ENCODE data around the gene TBX1.

Gene TBX1

GRCh38 chr22:19779011-19779421, 18.4 kb downstream of the TBX1 start:
- TF ChIP-seq CTCF (IDR thresholded peaks at IDR 0.05; ENCODE audit: low read depth, low read length) (no peak), MYC (IDR thresholded peaks at IDR 0.05; ENCODE audit: low read depth, low read length) (no peak), MAX (IDR thresholded peaks at IDR 0.05; ENCODE audit: low read depth, low read length) (no peak), POLR2A (IDR thresholded peaks at IDR 0.05; ENCODE audit: extremely low read depth, insufficient read length) (no peak)
- no peak overlapping the region for H3K4me3 ChIP-seq (ENCODE audit: low read depth, low read length)
- no peak for DNase-seq (ENCODE audit: low read depth)

- H3K4me3 ChIP-seq (ENCODE audit: low read depth, low read length) = no peak overlapping the region
- DNase-seq (ENCODE audit: low read depth) = no peak
- TF ChIP-seq MYC (IDR thresholded peaks at IDR 0.05; ENCODE audit: low read depth, low read length) = no peak
- no peak for TF ChIP-seq POLR2A (IDR thresholded peaks at IDR 0.05; ENCODE audit: extremely low read depth, insufficient read length)
- no peak for TF ChIP-seq CTCF (IDR thresholded peaks at IDR 0.05; ENCODE audit: low read depth, low read length)
- no peak for TF ChIP-seq MAX (IDR thresholded peaks at IDR 0.05; ENCODE audit: low read depth, low read length)
Measured at GRCh38 chr22:19779685-19780268, 19.2 kb downstream of the TBX1 start.

- DNase-seq (ENCODE audit: low read depth) = no peak
- no peak overlapping the region for H3K4me3 ChIP-seq (ENCODE audit: low read depth, low read length)
- TF ChIP-seq CTCF (IDR thresholded peaks at IDR 0.05; ENCODE audit: low read depth, low read length) (no peak), MYC (IDR thresholded peaks at IDR 0.05; ENCODE audit: low read depth, low read length) (no peak)
Measured at GRCh38 chr22:19782533-19782932, 22.0 kb downstream of the TBX1 start.

- H3K4me3 ChIP-seq (ENCODE audit: low read depth, low read length) = no peak overlapping the region
- no peak for TF ChIP-seq MAX (IDR thresholded peaks at IDR 0.05; ENCODE audit: low read depth, low read length)
- TF ChIP-seq POLR2A (IDR thresholded peaks at IDR 0.05; ENCODE audit: extremely low read depth, insufficient read length) = no peak
- no peak for TF ChIP-seq CTCF (IDR thresholded peaks at IDR 0.05; ENCODE audit: low read depth, low read length)
- no peak for TF ChIP-seq MYC (IDR thresholded peaks at IDR 0.05; ENCODE audit: low read depth, low read length)
- DNase-seq (ENCODE audit: low read depth) = no peak
Measured at GRCh38 chr22:19783586-19784383, 23.2 kb downstream of the TBX1 start.

- no peak for DNase-seq (ENCODE audit: low read depth)
- no peak overlapping the region for H3K4me3 ChIP-seq (ENCODE audit: low read depth, low read length)
- TF ChIP-seq MAX (IDR thresholded peaks at IDR 0.05; ENCODE audit: low read depth, low read length) (no peak), CTCF (IDR thresholded peaks at IDR 0.05; ENCODE audit: low read depth, low read length) (no peak), MYC (IDR thresholded peaks at IDR 0.05; ENCODE audit: low read depth, low read length) (no peak), POLR2A (IDR thresholded peaks at IDR 0.05; ENCODE audit: extremely low read depth, insufficient read length) (no peak)
Measured at GRCh38 chr22:19784384-19785175, 24.0 kb downstream of the TBX1 start.

Data from NB4 (cell line).